GM12878 (cell line): ENCODE results near the gene DNAJC4. TPM values are rescaled to one million over a fixed set of nuclear protein-coding genes. Genes with fewer than 3 reads are reported as not detected.
A peak's percentile ranks its signal among the peaks of the same experiment; 100 is the strongest.

ENCODE experiments used
- BCL11A ChIP-seq: IDR thresholded peaks from 2 replicates; pipeline ENCODE4 v1.6.1; 2011; ENCODE audit warnings: low read depth, low read length
- CBFB ChIP-seq: IDR thresholded peaks from 2 replicates; pipeline ENCODE4 v1.6.1; 2016; ENCODE audit warnings: antibody characterized with exemption, low read depth
- CEBPB ChIP-seq, 2 experiments: fragments of 150-350 bp in 1 of 2; IDR thresholded peaks; 2 replicates each; pipeline ENCODE4 v1.6.1; 2012 to 2014; ENCODE audit warnings: low read depth in 2 of 2, low read length in 2 of 2, borderline replicate concordance in 1 of 2, inconsistent platforms in 1 of 2
- CHD1 ChIP-seq: IDR thresholded peaks from 2 replicates; pipeline ENCODE4 v1.6.1; 2012; ENCODE audit warnings: low read depth, low read length, improper control_type of control experiment
- EGR1 ChIP-seq, 2 experiments: IDR thresholded peaks; 1 replicate in 1 of 2; 2 replicates in 1 of 2; pipeline ENCODE4 v1.6.1; 2011 to 2012; ENCODE audit warnings: low read depth in 2 of 2, low read length in 2 of 2, borderline replicate concordance in 1 of 2, mild to moderate bottlenecking in 1 of 2, moderate library complexity in 1 of 2
- FOXM1 ChIP-seq: IDR thresholded peaks from 2 replicates; pipeline ENCODE4 v1.6.1; 2012; ENCODE audit warnings: low read depth, mild to moderate bottlenecking, inconsistent platforms, low read length, moderate library complexity
- GATAD2B ChIP-seq: fragments of 450-650 bp; conservative IDR thresholded peaks from 2 replicates; pipeline ENCODE4 v1.6.1; 2017; ENCODE audit warnings: low read depth, mild to moderate bottlenecking, moderate library complexity
- LARP7 ChIP-seq: fragments of 450-650 bp; IDR thresholded peaks from 2 replicates; pipeline ENCODE4 v1.6.1; 2017; ENCODE audit warnings: mild to moderate bottlenecking
- MYB ChIP-seq: fragments of 150-350 bp; IDR thresholded peaks from 2 replicates; pipeline ENCODE4 v1.6.1; 2014; ENCODE audit warnings: mild to moderate bottlenecking, low read depth, low read length, borderline replicate concordance
- MYC ChIP-seq: IDR thresholded peaks from 2 replicates; pipeline ENCODE4 v1.6.1; 2011; ENCODE audit warnings: mild to moderate bottlenecking, low read length, moderate library complexity, inconsistent platforms; ENCODE audit not compliant: insufficient read depth, insufficient replicate concordance, insufficient read length, severe bottlenecking
- PAX8 ChIP-seq: fragments of 450-650 bp; IDR thresholded peaks from 2 replicates; pipeline ENCODE4 v1.6.1; 2017; ENCODE audit warnings: mild to moderate bottlenecking, moderate library complexity
- RAD21 ChIP-seq: IDR thresholded peaks from 2 replicates; pipeline ENCODE4 v1.6.1; 2011; ENCODE audit warnings: mild to moderate bottlenecking, low read depth, low read length, moderate library complexity; ENCODE audit not compliant: insufficient read depth
- SMC3 ChIP-seq: IDR thresholded peaks from 2 replicates; pipeline ENCODE4 v1.6.1; 2011; ENCODE audit warnings: low read length, improper control_type of control experiment, borderline replicate concordance
- ZBED1 ChIP-seq: IDR thresholded peaks from 2 replicates; pipeline ENCODE4 v1.6.1; 2016; ENCODE audit warnings: borderline replicate concordance
- ZNF274 ChIP-seq: IDR thresholded peaks from one replicate; pipeline ENCODE4 v1.8.0; 2011; ENCODE audit not compliant: insufficient read length, insufficient read depth
- polyA plus RNA-seq, 11 experiments: library from polyadenylated mRNA; depleted of rRNA in 4 of 11; unstranded in 6 of 11; stranded (reverse) in 5 of 11; fragments of >200 nt; fragmentation: Nextera tagmentation in 4 of 11; fragmentation: Illumina TruSeq in 1 of 11; extraction: Ambion mirVana in 4 of 11; extraction: Trizol in 1 of 11; gene quantifications; 1 replicate in 1 of 11; 2 replicates in 10 of 11; pipeline versions ENCODE4 v1.2.1 to v1.2.3, GENCODE V29; 2011 to 2016; ENCODE audit warnings: inconsistent platforms in 2 of 11, missing spikeins in 2 of 11, low read depth in 1 of 11
- total RNA-seq, 4 experiments: library from RNA; depleted of rRNA in 3 of 4; stranded (reverse); fragments of >200 nt in 3 of 4; fragmentation: Illumina TruSeq in 1 of 4; extraction: Trizol in 1 of 4; gene quantifications; 2 replicates each; pipeline versions ENCODE4 v1.2.1 to v1.2.3, GENCODE V29; 2013 to 2021
- TF ChIP-seq, protein P1 (sequence below): fragments of 450-650 bp; IDR thresholded peaks from 2 replicates; pipeline ENCODE4 v1.6.1; 2018; ENCODE audit warnings: borderline replicate concordance, mild to moderate bottlenecking; ENCODE audit not compliant: partially characterized antibody
- TF ChIP-seq, protein P2 (sequence below): fragments of 450-650 bp; formaldehyde crosslinking; IDR thresholded peaks from 2 replicates; pipeline ENCODE4 v1.5.0; 2022; ENCODE audit warnings: mild to moderate bottlenecking, missing genetic modification characterization
- TF ChIP-seq, protein P3 (sequence below): fragments of 450-650 bp; IDR thresholded peaks from 2 replicates; pipeline ENCODE4 v1.6.1; 2016; ENCODE audit warnings: mild to moderate bottlenecking, moderate library complexity, borderline replicate concordance

The DNAJC4 gene
- total and polyA plus RNA-seq, 10 of the 15 experiments (the other 5 are each of a cell fraction or from before 2014, with no cell fraction given), result 3.7 to 64.9 (median 30.1) TPM

DNA sequence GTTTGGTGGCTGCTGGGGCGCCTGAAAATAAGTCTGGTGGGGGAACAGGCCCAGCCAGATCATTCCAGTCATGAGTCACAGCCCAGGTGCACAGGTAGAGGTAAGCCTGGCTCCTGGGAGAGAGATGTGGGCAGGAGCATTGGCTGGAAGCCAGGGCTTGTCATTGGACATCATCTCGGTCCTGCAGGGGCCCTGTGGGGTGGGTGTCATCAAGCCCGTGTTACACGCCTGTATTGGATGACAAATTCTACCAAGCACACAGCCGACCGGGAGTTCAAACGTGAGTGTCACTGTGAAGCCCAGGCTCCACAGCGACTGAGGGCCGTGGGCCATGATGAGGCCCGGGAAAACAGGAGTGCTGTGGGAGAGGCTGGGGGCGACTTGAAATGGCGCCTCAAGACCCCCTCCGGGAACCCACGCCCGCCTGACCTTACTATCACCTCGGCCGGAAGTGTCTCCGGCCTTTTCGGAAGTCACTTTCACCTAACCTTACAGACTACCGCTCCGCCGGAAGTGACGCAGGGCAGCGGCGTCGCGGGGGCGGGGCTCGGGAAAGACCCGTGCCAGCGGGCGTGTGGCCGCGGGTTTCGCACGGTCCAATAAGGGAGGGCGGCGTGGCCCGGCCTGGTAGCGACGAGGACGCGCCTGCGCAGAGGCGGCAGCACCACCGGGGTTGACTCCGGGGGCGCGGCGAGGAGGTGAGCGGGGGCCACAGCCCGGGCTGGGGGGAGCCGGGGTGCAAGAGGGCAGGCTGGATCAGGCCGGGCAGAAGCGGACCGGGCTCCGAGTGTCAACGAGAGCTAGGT is 10.3 kb downstream of the DNAJC4 start, which contains the start of gene FKBP2 (continued):
- TF ChIP-seq, protein P1, sequence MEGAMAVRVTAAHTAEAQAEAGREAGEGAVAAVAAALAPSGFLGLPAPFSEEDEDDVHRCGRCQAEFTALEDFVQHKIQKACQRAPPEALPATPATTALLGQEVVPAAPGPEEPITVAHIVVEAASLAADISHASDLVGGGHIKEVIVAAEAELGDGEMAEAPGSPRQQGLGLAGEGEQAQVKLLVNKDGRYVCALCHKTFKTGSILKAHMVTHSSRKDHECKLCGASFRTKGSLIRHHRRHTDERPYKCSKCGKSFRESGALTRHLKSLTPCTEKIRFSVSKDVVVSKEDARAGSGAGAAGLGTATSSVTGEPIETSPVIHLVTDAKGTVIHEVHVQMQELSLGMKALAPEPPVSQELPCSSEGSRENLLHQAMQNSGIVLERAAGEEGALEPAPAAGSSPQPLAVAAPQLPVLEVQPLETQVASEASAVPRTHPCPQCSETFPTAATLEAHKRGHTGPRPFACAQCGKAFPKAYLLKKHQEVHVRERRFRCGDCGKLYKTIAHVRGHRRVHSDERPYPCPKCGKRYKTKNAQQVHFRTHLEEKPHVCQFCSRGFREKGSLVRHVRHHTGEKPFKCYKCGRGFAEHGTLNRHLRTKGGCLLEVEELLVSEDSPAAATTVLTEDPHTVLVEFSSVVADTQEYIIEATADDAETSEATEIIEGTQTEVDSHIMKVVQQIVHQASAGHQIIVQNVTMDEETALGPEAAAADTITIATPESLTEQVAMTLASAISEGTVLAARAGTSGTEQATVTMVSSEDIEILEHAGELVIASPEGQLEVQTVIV, result no peak
- TF ChIP-seq PAX8, result no peak
- no peak for TF ChIP-seq SMC3
- peak; percentile 44; the same call in 1 of the 2 replicates for TF ChIP-seq CHD1
- TF ChIP-seq ZBED1, result peak; percentile 85; the same call in 1 of the 2 replicates
- TF ChIP-seq MYB, result no peak
- no peak for TF ChIP-seq MYC
- no peak for TF ChIP-seq RAD21
- peak; percentile 60 for TF ChIP-seq LARP7
- TF ChIP-seq ZNF274, result no peak
- TF ChIP-seq CBFB, result peak; percentile 78
- no peak for TF ChIP-seq FOXM1
- no peak for TF ChIP-seq CEBPB (IDR thresholded peaks at IDR 0.05; ENCODE audit: borderline replicate concordance in 1 of 2, low read depth in 2 of 2, low read length in 2 of 2)
- TF ChIP-seq, protein P2, sequence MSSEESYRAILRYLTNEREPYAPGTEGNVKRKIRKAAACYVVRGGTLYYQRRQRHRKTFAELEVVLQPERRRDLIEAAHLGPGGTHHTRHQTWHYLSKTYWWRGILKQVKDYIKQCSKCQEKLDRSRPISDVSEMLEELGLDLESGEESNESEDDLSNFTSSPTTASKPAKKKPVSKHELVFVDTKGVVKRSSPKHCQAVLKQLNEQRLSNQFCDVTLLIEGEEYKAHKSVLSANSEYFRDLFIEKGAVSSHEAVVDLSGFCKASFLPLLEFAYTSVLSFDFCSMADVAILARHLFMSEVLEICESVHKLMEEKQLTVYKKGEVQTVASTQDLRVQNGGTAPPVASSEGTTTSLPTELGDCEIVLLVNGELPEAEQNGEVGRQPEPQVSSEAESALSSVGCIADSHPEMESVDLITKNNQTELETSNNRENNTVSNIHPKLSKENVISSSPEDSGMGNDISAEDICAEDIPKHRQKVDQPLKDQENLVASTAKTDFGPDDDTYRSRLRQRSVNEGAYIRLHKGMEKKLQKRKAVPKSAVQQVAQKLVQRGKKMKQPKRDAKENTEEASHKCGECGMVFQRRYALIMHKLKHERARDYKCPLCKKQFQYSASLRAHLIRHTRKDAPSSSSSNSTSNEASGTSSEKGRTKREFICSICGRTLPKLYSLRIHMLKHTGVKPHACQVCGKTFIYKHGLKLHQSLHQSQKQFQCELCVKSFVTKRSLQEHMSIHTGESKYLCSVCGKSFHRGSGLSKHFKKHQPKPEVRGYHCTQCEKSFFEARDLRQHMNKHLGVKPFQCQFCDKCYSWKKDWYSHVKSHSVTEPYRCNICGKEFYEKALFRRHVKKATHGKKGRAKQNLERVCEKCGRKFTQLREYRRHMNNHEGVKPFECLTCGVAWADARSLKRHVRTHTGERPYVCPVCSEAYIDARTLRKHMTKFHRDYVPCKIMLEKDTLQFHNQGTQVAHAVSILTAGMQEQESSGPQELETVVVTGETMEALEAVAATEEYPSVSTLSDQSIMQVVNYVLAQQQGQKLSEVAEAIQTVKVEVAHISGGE (CRISPR knock-in tag), result no peak
- TF ChIP-seq GATAD2B, result peak; percentile 86
- TF ChIP-seq, protein P3, sequence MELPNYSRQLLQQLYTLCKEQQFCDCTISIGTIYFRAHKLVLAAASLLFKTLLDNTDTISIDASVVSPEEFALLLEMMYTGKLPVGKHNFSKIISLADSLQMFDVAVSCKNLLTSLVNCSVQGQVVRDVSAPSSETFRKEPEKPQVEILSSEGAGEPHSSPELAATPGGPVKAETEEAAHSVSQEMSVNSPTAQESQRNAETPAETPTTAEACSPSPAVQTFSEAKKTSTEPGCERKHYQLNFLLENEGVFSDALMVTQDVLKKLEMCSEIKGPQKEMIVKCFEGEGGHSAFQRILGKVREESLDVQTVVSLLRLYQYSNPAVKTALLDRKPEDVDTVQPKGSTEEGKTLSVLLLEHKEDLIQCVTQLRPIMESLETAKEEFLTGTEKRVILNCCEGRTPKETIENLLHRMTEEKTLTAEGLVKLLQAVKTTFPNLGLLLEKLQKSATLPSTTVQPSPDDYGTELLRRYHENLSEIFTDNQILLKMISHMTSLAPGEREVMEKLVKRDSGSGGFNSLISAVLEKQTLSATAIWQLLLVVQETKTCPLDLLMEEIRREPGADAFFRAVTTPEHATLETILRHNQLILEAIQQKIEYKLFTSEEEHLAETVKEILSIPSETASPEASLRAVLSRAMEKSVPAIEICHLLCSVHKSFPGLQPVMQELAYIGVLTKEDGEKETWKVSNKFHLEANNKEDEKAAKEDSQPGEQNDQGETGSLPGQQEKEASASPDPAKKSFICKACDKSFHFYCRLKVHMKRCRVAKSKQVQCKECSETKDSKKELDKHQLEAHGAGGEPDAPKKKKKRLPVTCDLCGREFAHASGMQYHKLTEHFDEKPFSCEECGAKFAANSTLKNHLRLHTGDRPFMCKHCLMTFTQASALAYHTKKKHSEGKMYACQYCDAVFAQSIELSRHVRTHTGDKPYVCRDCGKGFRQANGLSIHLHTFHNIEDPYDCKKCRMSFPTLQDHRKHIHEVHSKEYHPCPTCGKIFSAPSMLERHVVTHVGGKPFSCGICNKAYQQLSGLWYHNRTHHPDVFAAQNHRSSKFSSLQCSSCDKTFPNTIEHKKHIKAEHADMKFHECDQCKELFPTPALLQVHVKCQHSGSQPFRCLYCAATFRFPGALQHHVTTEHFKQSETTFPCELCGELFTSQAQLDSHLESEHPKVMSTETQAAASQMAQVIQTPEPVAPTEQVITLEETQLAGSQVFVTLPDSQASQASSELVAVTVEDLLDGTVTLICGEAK, result peak; percentile 92
- TF ChIP-seq BCL11A, result no peak
- TF ChIP-seq EGR1 (IDR thresholded peaks at IDR 0.05; ENCODE audit: borderline replicate concordance in 1 of 2, low read depth in 2 of 2, low read length in 2 of 2), result peak in 1 of 2 experiments; percentile 90; a peak in 2 of 3 replicates
